SK-MEL-5 (cell line): ENCODE measurements around the gene PNPLA4. TPM values are rescaled to one million over a fixed set of nuclear protein-coding genes. Genes with fewer than 3 reads are reported as not detected.

Experiments
- DNase-seq: peaks from one replicate; pipeline ENCODE4 v3.0.0-alpha.2; 2016; ENCODE audit warnings: low read depth, low spot score
- in situ Hi-C: cut with HindIII; loops from 2 replicates; pipeline ENCODE4 v1.10.0; 2016; ENCODE audit warnings: low sequenced_read_pairs, high pct_unique_total_duplicates, low pct_unique_long_range_greater_than_20kb
- small RNA-seq, 2 experiments: library from RNA; depleted of rRNA; stranded (forward); fragments of <200 nt; gene quantifications; one replicate each; pipeline ENCODE3, GENCODE V24; 2014
- total RNA-seq: library from RNA; depleted of rRNA; stranded (reverse); fragments of >200 nt; shearing (Covaris generic); gene quantifications from 2 replicates; pipeline ENCODE4 v1.2.3, GENCODE V29; 2014; rRNA removed

PNPLA4 gene
- total RNA-seq, 1 experiment from 2014 or later, result 23.3 TPM

GRCh38 chrX:7891928-7892327 lies 35.3 kb downstream of the PNPLA4 start:
- DNase-seq, result no peak
- in situ Hi-C loops, result no loop called here

DNA sequence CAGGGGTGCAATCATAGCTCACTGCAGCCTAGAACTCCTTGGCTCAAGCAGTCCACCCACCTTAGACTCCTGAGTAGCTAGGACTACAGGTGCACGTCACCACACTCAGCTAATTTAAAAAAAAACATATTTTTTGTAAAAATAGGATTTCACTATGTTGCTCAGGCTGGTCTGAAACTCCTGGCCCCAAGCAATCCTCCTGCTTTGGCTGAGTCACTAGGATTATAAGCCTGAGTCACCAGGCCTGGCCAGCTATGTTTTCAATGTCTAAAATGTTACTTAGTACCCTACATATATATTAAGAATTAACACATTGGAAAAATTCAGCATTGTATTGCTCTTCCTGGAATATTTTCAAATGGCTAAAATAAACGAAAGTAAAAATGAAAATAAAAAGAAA lies 37.5 kb downstream of the PNPLA4 start:
- in situ Hi-C loops, result no loop called here
- no peak for DNase-seq

GRCh38 chrX:7889135-7889534 lies 38.1 kb downstream of the PNPLA4 start:
- DNase-seq, result no peak
- in situ Hi-C loops, result no loop called here

- in situ Hi-C loops, result no loop called here
- DNase-seq, result no peak
These were observed 50.3 kb downstream of the PNPLA4 start for GRCh38 chrX:7876957-7877356.

GRCh38 chrX:7872042-7872441 lies 55.2 kb downstream of the PNPLA4 start:
- in situ Hi-C loops, result no loop called here
- no peak for DNase-seq

GRCh38 chrX:7852166-7852565 lies 75.0 kb downstream of the PNPLA4 start:
- peak; percentile 15 for DNase-seq
- in situ Hi-C loops, result no loop called here

Small RNA genes lying within 50 kb of the gene (small RNA-seq; reads per million reads assigned to genes)
- gene AC005296.1, result 0 reads per million in 2 experiments

Other genes with a start within 250 kb of the PNPLA4 start
- gene VCX, start 84.2 kb downstream of the PNPLA4 start, total RNA-seq, result 0.16 and 0.85 TPM in 2 replicates
- not detected in 2 replicates for gene VCX2, start 243.9 kb upstream of the PNPLA4 start, total RNA-seq